Dermis blood vessel endothelial cell (primary cell): ENCODE data around the gene INTS4. TPM values are rescaled to one million over a fixed set of nuclear protein-coding genes. Genes with fewer than 3 reads are reported as not detected.
"Not testable (repeated sequence)": the region's sequence is repeated elsewhere in the genome, so short reads cannot be mapped to it uniquely, and the experiment has no call there.

Experiments used
- DNase-seq: peaks from one replicate; pipeline ENCODE4 v3.0.0; 2010
- total RNA-seq: library from RNA; depleted of rRNA; stranded (reverse); fragments of >200 nt; gene quantifications from 2 replicates; pipeline ENCODE4 v1.2.3, GENCODE V29; 2014

INTS4 gene
- 33.8 and 45.1 TPM in 2 replicates for total RNA-seq

GRCh38 chr11:77994434-77995362 lies at the start of gene INTS4:
INTS4 (minus strand) TSS chr11:77994668; CDS start chr11:77994643, 25 bp downstream.
- peak; percentile 100 for DNase-seq

- DNase-seq = no peak
Measured at GRCh38 chr11:78041843-78042440, 47.5 kb upstream of the INTS4 start.

GRCh38 chr11:78041380-78041719 lies 46.9 kb upstream of the INTS4 start:
- not testable (repeated sequence) for DNase-seq

GRCh38 chr11:78040691-78041379 lies 46.4 kb upstream of the INTS4 start:
- DNase-seq = peak; percentile 19

DNA sequence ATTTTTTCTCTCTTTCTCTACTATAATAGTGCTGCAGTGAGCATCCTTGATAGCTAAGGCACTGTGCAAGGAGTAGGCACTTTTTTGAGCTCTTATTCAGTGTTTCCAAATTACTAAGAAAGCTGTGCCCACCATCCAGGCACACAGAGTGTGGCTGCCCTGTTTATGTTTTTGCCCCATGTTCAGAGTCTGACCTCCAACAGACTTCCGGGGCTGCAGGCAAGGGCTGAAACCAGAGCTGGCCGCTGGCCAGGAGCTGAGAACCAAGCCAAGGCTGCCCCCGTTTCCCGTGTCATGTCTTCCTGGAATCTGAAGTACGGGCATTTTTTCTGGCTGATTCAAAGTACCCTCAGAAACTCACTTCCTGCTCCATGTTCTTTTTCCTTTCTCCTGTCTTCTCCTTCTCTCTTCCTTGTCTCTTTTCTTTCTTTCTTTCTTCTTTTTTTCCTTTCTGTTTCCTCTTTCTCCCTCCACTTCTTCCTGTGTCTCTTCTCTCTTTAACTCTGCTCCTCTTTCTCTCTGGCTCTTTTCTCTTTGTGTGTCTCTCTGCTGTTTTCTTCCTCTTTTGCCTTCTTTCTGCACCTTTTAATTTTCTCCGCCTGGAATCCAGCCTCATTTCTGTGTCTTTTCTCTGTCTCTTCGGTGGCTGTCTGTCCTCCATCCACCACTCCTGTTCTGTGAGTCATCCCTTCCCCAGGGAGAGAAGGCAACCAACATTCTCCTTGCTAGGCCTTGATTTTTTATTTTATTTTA lies 45.6 kb upstream of the INTS4 start:
- peak; percentile 72 for DNase-seq

- DNase-seq = peak; percentile 11
Measured at GRCh38 chr11:78039391-78039918, 45.0 kb upstream of the INTS4 start.

DNA sequence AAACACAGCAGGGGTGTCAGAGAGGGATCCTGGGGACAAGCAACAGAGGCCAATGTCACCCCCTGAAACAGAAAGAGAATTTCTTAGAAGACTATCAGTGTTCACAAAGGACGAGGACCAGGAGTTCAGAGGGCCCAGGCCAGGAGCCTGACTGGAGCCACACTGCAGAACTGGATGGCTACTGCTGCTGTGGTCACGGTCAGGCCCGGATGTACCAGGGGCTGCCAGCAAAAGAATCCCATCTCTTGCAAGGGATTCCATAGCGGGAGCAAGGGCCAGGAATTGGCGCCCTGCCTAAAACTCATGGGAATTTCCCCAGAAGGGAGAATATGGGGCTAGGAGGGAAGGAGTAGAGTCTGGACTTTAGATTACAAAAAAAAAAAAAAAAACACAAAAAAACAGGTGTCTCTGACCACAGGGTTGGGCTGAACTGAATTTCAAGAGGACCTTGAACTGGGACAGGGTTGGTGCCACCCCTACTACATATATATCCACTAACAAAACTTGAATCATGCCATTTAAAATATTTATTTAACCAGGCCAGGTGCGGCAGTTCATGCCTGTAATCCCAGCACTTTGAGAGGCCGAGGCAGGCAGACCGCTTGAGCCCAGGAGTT lies 44.3 kb upstream of the INTS4 start:
- DNase-seq = peak; percentile 50

DNA sequence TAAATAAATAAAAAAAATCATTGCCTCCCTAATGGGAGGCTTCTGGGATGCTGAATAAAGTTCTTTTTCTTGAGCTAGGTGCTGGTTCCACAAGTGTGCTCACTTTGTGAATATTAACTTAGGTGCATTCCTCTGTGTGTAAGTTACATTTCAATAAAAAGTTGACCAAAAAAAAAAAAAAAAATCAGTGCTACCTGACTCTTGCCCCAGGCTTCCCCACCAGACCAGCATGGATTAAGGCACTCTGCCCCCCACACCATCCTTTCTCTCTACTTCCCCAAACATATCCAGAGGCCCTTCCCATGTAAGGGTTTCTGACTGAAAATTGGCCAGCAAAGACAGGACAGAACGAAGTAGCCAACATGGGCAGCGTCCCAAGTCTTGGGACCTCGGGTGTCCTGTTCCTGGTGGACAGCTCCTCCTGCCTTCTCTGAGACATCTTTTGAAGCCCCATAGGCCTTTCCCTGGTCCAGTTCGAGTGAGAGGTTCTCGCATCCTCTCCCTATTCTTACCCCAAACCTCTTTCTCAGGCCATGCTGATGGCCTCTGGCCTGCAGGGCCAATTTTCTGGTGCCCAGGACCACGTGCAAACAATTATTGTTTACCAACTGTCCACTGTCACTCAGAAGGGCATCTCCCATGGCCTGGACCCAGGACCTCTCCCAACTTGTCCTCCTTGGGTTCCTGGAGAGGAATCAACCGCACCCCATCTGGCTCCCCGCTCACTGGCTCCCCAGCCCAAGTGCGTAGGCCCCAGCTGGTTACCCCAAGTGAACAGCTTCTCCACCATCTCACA lies 43.6 kb upstream of the INTS4 start:
- DNase-seq = no peak

GRCh38 chr11:78037056-78037455 lies 42.6 kb upstream of the INTS4 start:
- DNase-seq = no peak

DNA sequence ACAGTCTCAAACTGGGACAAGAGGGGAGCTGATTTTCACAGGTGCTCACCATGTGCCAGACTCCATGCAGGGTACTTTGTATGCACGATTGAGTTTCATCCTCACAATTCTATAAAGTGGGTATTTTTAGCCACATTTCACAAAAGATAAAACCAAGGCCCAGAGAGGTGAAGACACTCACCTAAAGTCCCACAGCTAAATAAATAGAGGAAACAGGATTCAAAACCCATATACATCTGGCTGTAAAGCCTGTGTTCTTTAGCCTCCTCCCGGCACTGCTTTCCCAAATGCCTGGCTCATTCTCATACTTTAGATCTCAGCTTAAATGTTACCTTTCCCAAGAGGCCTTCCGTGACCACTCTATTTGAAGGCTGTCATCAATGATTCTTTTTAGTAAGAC lies 41.8 kb upstream of the INTS4 start:
- no peak for DNase-seq

DNA sequence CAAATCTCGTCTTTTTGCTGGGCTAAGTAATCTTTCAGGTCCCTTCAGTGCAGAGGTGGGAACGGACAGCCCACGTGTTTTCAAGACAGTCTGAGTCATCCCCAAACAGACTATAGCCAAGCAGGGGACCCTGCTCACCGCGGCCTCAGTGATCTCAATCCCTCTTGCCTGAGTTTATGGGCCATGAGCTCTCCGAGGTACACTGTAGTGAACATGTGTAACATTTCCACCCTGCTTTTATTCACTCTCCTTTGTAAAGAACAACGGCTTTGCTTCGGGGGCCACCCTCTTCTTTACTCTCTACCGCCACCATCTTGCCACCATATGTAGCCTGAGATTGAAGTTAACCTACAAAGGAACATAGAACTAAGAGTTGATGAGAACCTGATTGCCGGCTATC lies 40.2 kb upstream of the INTS4 start:
- DNase-seq = no peak

- no peak for DNase-seq
Measured at GRCh38 chr11:78033040-78033439, 38.6 kb upstream of the INTS4 start.

DNA sequence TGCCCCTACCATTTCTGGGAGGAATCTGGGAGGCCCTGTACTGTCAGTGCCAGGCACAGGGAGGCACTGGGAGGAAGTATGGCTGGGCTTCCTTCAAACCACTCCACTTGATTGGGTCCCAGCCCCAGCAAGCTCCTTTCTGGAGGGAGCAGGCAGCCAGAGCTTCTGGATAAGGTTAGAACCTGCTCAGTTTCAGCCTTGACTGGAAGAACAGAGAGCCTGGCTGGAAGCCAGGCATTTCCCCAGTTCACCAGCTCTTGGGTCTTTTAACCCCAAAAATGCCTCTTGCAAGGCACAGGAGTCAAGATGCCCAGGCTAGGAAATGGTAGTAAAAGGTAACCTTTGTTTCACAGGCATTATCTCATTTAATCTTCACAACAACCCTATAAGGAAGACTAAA lies 37.6 kb upstream of the INTS4 start:
- DNase-seq = no peak

- DNase-seq = no peak
Measured at GRCh38 chr11:78031629-78032028, 37.2 kb upstream of the INTS4 start.

GRCh38 chr11:78030429-78031325 lies 36.2 kb upstream of the INTS4 start:
- DNase-seq = peak; percentile 94

DNA sequence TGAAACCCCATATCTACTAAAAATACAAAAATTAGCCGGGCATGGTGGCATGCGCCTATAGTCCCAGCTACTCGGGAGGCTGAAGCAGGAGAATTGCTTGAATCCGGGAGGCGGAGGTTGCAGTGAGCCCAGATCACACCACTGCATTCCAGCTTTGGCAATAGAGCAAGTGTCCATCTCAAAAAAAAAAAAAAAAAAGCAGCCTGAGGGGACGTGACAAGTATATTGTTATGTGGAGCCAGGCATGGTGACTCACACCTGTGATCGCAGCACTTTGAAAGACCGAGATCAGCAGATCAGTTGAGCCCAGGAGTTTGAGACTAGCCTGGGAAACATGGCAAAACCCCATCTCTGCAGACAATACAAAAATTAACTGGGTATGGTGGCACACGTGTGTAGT lies 34.0 kb upstream of the INTS4 start:
- DNase-seq = peak; percentile 72

- DNase-seq = no peak
Measured at GRCh38 chr11:78027759-78028158, 33.3 kb upstream of the INTS4 start.

DNA sequence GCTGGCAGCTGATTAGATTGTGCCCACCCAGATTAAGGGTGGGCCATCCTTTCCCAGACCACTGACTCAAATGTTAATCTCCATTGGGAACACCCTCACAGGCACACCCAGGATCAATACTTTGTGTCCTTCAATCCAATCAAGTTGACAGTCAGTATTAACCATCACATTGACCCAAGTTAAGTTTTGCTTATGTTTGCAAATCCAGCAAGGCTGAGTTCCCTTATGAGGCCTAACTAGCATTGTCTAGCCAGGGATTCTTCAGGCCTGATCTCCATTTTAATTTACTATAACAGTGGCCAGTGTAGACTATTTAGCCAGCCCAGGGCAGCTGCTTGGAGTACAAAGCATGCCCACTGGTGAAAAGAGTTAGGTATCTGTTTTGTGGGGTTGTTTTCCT lies 30.9 kb upstream of the INTS4 start:
- DNase-seq = no peak

DNA sequence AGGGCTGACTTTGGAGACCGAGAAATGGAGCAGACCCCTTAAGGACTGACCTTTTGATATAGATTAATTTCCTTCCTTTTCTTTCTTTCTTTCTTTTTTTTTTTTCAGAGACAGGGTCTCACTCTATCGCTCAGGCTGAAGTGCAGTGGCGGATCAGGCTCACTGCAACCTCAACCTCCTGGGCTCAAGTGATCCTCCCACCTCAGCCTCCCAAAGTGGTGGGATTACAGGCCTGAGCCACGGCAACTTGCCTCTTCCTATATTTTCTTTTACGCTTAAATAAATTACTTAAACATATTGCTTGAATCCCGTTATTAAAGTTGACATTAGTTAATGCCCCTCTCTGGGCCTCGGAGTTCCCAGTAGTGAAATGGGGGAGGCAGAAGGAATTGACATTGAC lies 29.0 kb upstream of the INTS4 start:
- DNase-seq = no peak
